Neural progenitor cell (in vitro differentiated cells): ENCODE measurements around the gene LYRM4.

ENCODE experiments used
- EZH2 ChIP-seq: fragments of 200-600 bp; sonication (generic); IDR thresholded peaks from 2 replicates; pipeline ENCODE4 v1.6.1; 2017; ENCODE audit warnings: antibody characterized with exemption, mild to moderate bottlenecking, moderate library complexity
- EZH2phosphoT487 ChIP-seq: fragments of 200-600 bp; sonication (generic); IDR thresholded peaks from 2 replicates; pipeline ENCODE4 v1.6.1; 2017; ENCODE audit warnings: antibody characterized with exemption
- TF ChIP-seq, protein P1 (sequence below): fragments of 200-600 bp; sonication (generic); IDR thresholded peaks from 2 replicates; pipeline ENCODE4 v1.5.1; 2017; ENCODE audit warnings: antibody characterized with exemption, mild to moderate bottlenecking

DNA sequence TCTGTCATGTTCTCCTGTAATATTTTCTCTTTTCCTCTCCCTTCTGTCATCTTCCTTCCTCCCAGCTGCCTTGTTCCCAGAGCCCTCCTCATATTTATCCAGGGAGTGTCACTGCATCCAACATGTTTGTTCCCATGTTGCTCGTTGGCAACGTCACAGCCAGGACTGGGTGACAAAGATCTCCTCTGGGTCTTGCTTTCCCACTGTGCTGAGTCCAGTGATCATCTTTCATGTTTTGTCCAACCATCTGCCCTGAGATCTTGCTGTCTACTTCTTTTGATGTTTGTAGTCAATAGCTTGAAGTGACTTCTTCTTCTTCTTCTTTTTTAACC lies 27.2 kb upstream of the LYRM4 start:
- TF ChIP-seq, protein P1, sequence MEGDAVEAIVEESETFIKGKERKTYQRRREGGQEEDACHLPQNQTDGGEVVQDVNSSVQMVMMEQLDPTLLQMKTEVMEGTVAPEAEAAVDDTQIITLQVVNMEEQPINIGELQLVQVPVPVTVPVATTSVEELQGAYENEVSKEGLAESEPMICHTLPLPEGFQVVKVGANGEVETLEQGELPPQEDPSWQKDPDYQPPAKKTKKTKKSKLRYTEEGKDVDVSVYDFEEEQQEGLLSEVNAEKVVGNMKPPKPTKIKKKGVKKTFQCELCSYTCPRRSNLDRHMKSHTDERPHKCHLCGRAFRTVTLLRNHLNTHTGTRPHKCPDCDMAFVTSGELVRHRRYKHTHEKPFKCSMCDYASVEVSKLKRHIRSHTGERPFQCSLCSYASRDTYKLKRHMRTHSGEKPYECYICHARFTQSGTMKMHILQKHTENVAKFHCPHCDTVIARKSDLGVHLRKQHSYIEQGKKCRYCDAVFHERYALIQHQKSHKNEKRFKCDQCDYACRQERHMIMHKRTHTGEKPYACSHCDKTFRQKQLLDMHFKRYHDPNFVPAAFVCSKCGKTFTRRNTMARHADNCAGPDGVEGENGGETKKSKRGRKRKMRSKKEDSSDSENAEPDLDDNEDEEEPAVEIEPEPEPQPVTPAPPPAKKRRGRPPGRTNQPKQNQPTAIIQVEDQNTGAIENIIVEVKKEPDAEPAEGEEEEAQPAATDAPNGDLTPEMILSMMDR = no peak
- TF ChIP-seq EZH2 (no peak), EZH2phosphoT487 (no peak)
